ENCODE data around the gene TMEM95. TPM values are rescaled to one million over a fixed set of nuclear protein-coding genes. Genes with fewer than 3 reads are reported as not detected.

The TMEM95 gene
- total RNA-seq, 1 donor from 2014 or later = not detected

- Mint-ChIP-seq H3K36me3 (ENCODE audit: insufficient read depth) (peaks cover 4% of the 10 kb centered on the region), H3K27me3 (no peaks in the 10 kb centered on the region), H3K9me3 (ENCODE audit: low read depth) (no peaks in the 10 kb centered on the region), H3K4me1 (ENCODE audit: low read depth) (peaks cover 5% of the 10 kb centered on the region), H3K27ac (no peak overlapping the region), H3K4me3 (ENCODE audit: low read depth) (peak overlapping the region; percentile 87)
- TF ChIP-seq, protein P1, sequence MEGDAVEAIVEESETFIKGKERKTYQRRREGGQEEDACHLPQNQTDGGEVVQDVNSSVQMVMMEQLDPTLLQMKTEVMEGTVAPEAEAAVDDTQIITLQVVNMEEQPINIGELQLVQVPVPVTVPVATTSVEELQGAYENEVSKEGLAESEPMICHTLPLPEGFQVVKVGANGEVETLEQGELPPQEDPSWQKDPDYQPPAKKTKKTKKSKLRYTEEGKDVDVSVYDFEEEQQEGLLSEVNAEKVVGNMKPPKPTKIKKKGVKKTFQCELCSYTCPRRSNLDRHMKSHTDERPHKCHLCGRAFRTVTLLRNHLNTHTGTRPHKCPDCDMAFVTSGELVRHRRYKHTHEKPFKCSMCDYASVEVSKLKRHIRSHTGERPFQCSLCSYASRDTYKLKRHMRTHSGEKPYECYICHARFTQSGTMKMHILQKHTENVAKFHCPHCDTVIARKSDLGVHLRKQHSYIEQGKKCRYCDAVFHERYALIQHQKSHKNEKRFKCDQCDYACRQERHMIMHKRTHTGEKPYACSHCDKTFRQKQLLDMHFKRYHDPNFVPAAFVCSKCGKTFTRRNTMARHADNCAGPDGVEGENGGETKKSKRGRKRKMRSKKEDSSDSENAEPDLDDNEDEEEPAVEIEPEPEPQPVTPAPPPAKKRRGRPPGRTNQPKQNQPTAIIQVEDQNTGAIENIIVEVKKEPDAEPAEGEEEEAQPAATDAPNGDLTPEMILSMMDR (IDR thresholded peaks at IDR 0.05; ENCODE audit: unreplicated experiment) = no peak
- DNase-seq (ENCODE audit: low spot score, unreplicated experiment) = no peak
Observed at GRCh38 chr17:7392696-7393612, 38.0 kb downstream of the TMEM95 start.

- Mint-ChIP-seq H3K27ac (peak overlapping the region; percentile 82), H3K27me3 (no peaks in the 10 kb centered on the region), H3K9me3 (ENCODE audit: low read depth) (no peaks in the 10 kb centered on the region), H3K4me3 (ENCODE audit: low read depth) (peak overlapping the region; percentile 87), H3K4me1 (ENCODE audit: low read depth) (peaks cover 5% of the 10 kb centered on the region), H3K36me3 (ENCODE audit: insufficient read depth) (peaks cover 4% of the 10 kb centered on the region)
- TF ChIP-seq, protein P1 (IDR thresholded peaks at IDR 0.05; ENCODE audit: unreplicated experiment) = peak; percentile 45
- peak; percentile 32 for DNase-seq (ENCODE audit: low spot score, unreplicated experiment)
Observed at GRCh38 chr17:7393613-7394451, 38.9 kb downstream of the TMEM95 start.

DNA sequence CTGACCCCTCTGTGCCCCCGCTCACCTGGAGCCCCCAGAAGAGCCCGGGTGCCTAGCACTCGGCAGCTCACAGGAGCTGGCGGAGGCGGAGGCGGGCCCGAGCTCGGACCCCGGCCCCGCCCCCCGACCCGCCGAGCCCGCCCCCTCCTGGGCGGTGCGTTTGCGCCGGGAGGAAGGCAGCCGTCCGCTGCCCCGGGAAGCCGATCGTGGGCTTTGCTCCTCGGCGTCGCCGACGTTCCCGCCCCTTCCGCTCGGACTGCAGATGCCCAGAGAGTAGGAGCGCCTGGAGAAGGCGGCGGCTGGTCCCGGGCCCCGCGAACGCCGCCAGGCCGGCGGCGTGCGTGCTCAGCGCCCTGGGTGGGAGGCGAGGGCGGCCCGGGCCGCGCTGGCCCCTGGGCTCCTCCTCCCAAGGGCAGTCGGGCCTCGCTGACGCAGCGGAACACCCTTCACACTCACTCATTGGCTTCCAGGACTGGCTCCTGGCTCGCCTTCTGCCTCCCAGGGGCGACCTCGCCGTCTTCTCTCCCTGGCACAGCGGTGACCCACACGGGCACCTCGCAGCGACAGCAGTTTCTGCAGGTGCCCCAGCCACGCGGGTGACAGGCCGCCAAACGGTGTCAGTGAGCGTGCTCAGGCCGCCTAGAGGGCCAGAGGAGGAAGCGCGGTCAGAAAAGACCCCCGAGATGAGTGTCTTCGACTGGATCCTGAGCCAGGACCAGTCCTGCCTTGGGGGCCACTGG lies 39.7 kb downstream of the TMEM95 start, which contains the start of gene PLSCR3:
TSS of gene PLSCR3 (minus strand) at position 74 of the 740 bp plus-strand sequence. CDS start 415 bp downstream, outside the sequence.
- peak; percentile 72 for DNase-seq (ENCODE audit: low spot score, unreplicated experiment)
- Mint-ChIP-seq H3K36me3 (ENCODE audit: insufficient read depth) (no peaks in the 10 kb centered on the region), H3K27ac (peak within 1 kb of the TSS; percentile 96), H3K9me3 (ENCODE audit: low read depth) (no peaks in the 10 kb centered on the region), H3K4me3 (ENCODE audit: low read depth) (peak within 1 kb of the TSS; percentile 87), H3K27me3 (no peaks in the 10 kb centered on the region), H3K4me1 (ENCODE audit: low read depth) (peaks cover 5% of the 10 kb centered on the region)
- TF ChIP-seq, protein P1 (IDR thresholded peaks at IDR 0.05; ENCODE audit: unreplicated experiment) = peak; percentile 63

- H3K4me3 Mint-ChIP-seq (ENCODE audit: low read depth) = peak overlapping the region; percentile 19
- TF ChIP-seq, protein P1 (IDR thresholded peaks at IDR 0.05; ENCODE audit: unreplicated experiment) = no peak
- H3K36me3 Mint-ChIP-seq (ENCODE audit: insufficient read depth) = no peaks in the 10 kb centered on the region
- H3K9me3 Mint-ChIP-seq (ENCODE audit: low read depth) = no peaks in the 10 kb centered on the region
- H3K27me3 Mint-ChIP-seq = no peaks in the 10 kb centered on the region
- no peak for DNase-seq (ENCODE audit: low spot score, unreplicated experiment)
- H3K27ac Mint-ChIP-seq = no peak overlapping the region
- H3K4me1 Mint-ChIP-seq (ENCODE audit: low read depth) = peaks cover 5% of the 10 kb centered on the region
Observed at GRCh38 chr17:7396147-7396546, 41.2 kb downstream of the TMEM95 start.
